SK-N-SH (cell line): ENCODE measurements around the gene B3GALT6. TPM values are rescaled to one million over a fixed set of nuclear protein-coding genes. Genes with fewer than 3 reads are reported as not detected.

Experiments used
- CHD2 ChIP-seq: fragments of 150-350 bp; IDR thresholded peaks from 2 replicates; pipeline ENCODE4 v1.6.1; 2018; ENCODE audit warnings: low read length; ENCODE audit not compliant: partially characterized antibody
- EZH2phosphoT487 ChIP-seq: fragments of 200-600 bp; sonication (generic); IDR thresholded peaks from 2 replicates; pipeline ENCODE4 v1.6.1; 2017; ENCODE audit warnings: low read depth, mixed run types, mild to moderate bottlenecking, antibody characterized with exemption, moderate library complexity, borderline replicate concordance
- FOSL2 ChIP-seq: IDR thresholded peaks from 2 replicates; pipeline ENCODE4 v1.4.0; 2012; ENCODE audit warnings: low read depth, mild to moderate bottlenecking, moderate library complexity, borderline replicate concordance
- GABPA ChIP-seq: IDR thresholded peaks from 2 replicates; pipeline ENCODE4 v1.4.0; 2012; ENCODE audit warnings: low read depth, mild to moderate bottlenecking
- IRF3 ChIP-seq: fragments of 150-350 bp; IDR thresholded peaks from 2 replicates; pipeline ENCODE4 v1.6.1; 2016; ENCODE audit warnings: mild to moderate bottlenecking, low read depth, low read length
- MAX ChIP-seq: IDR thresholded peaks from 2 replicates; pipeline ENCODE4 v1.4.0; 2012; ENCODE audit warnings: low read depth
- MEF2A ChIP-seq: IDR thresholded peaks from 2 replicates; pipeline ENCODE4 v1.4.0; 2012; ENCODE audit warnings: low read depth, borderline replicate concordance
- MXI1 ChIP-seq: IDR thresholded peaks from 2 replicates; pipeline ENCODE4 v1.6.1; 2012; ENCODE audit warnings: mild to moderate bottlenecking, low read depth, low read length, improper control_type of control experiment
- NRF1 ChIP-seq: IDR thresholded peaks from 2 replicates; pipeline ENCODE4 v1.6.1; 2012; ENCODE audit warnings: low read depth, mild to moderate bottlenecking, low read length
- PBX3 ChIP-seq: IDR thresholded peaks from 2 replicates; pipeline ENCODE4; 2012
- POLR2AphosphoS5 ChIP-seq: IDR thresholded peaks from 2 replicates; pipeline ENCODE4 v1.6.1; 2012; ENCODE audit warnings: low read depth, low read length
- RAD21 ChIP-seq: IDR thresholded peaks from 2 replicates; pipeline ENCODE4 v1.6.1; 2012; ENCODE audit warnings: mild to moderate bottlenecking, low read length
- RCOR1 ChIP-seq: fragments of 150-350 bp; IDR thresholded peaks from 2 replicates; pipeline ENCODE4 v1.6.1; 2017; ENCODE audit warnings: antibody characterized with exemption, low read length
- REST ChIP-seq: IDR thresholded peaks from 2 replicates; pipeline ENCODE4 v1.6.1; 2012; ENCODE audit warnings: mild to moderate bottlenecking, low read depth, low read length, moderate library complexity
- RFX5 ChIP-seq: IDR thresholded peaks from 2 replicates; pipeline ENCODE4 v1.6.1; 2012; ENCODE audit warnings: mild to moderate bottlenecking, improper control_type of control experiment, low read length
- SMC3 ChIP-seq: IDR thresholded peaks from 2 replicates; pipeline ENCODE4 v1.6.1; 2012; ENCODE audit warnings: low read depth, low read length, improper control_type of control experiment
- TAF1 ChIP-seq: IDR thresholded peaks from 2 replicates; pipeline ENCODE4 v1.6.1; 2012; ENCODE audit warnings: low read depth, mild to moderate bottlenecking, low read length, moderate library complexity, borderline replicate concordance
- TCF12 ChIP-seq: IDR thresholded peaks from 2 replicates; pipeline ENCODE4 v1.4.0; 2012
- USF1 ChIP-seq: IDR thresholded peaks from 2 replicates; pipeline ENCODE4 v1.4.0; 2012; ENCODE audit warnings: low read depth, borderline replicate concordance
- USF2 ChIP-seq: fragments of 150-350 bp; IDR thresholded peaks from 2 replicates; pipeline ENCODE4 v1.6.1; 2017; ENCODE audit warnings: antibody characterized with exemption, low read length, low read depth, borderline replicate concordance
- polyA plus RNA-seq, 3 experiments: library from polyadenylated mRNA; depleted of rRNA; stranded (reverse); fragments of >200 nt; gene quantifications; 2 replicates each; pipeline ENCODE4 v1.2.3, GENCODE V29; 2012

B3GALT6 gene
- polyA plus RNA-seq, 1 of the 3 experiments (the other 2 are of a cell fraction) = 38.8 TPM

- peak; percentile 76 for TF ChIP-seq MAX
- no peak for TF ChIP-seq RCOR1
- peak; percentile 58; the same call in 1 of the 2 replicates for TF ChIP-seq NRF1
- TF ChIP-seq RAD21 = no peak
- no peak for TF ChIP-seq PBX3
- peak; percentile 94 for TF ChIP-seq CHD2
- no peak for TF ChIP-seq USF2
- TF ChIP-seq TCF12 = no peak; the same call in 1 of the 2 replicates
- no peak for TF ChIP-seq IRF3
- no peak for TF ChIP-seq SMC3
- peak; percentile 80 for TF ChIP-seq MXI1
- no peak for TF ChIP-seq EZH2phosphoT487
- no peak for TF ChIP-seq RFX5
- peak; percentile 89 for TF ChIP-seq GABPA
- no peak for TF ChIP-seq MEF2A
- TF ChIP-seq USF1 = no peak
- peak; percentile 71; the same call in 1 of the 2 replicates for TF ChIP-seq TAF1
- TF ChIP-seq REST = 0 out of 2 replicates have a peak, but pooled peaks have one; percentile 16
- TF ChIP-seq FOSL2 = no peak
- TF ChIP-seq POLR2AphosphoS5 = peak; percentile 54; the same call in 1 of the 2 replicates
These were observed 41.7 kb downstream of the B3GALT6 start, which contains the start of gene UBE2J2 (continued) for GRCh38 chr1:1273512-1274298.
